GM19395 (cell line): ENCODE measurements around the gene CPZ.
"Not testable (repeated sequence)": the region's sequence is repeated elsewhere in the genome, so short reads cannot be mapped to it uniquely, and the experiment has no call there.

ENCODE experiments used
- ATAC-seq: cut with Tn5 transposase; IDR thresholded peaks from one replicate; pipeline ENCODE4 v1.9.1; 2021; ENCODE audit warnings: mild to moderate bottlenecking, moderate library complexity; ENCODE audit not compliant: unreplicated experiment

The CPZ gene

DNA sequence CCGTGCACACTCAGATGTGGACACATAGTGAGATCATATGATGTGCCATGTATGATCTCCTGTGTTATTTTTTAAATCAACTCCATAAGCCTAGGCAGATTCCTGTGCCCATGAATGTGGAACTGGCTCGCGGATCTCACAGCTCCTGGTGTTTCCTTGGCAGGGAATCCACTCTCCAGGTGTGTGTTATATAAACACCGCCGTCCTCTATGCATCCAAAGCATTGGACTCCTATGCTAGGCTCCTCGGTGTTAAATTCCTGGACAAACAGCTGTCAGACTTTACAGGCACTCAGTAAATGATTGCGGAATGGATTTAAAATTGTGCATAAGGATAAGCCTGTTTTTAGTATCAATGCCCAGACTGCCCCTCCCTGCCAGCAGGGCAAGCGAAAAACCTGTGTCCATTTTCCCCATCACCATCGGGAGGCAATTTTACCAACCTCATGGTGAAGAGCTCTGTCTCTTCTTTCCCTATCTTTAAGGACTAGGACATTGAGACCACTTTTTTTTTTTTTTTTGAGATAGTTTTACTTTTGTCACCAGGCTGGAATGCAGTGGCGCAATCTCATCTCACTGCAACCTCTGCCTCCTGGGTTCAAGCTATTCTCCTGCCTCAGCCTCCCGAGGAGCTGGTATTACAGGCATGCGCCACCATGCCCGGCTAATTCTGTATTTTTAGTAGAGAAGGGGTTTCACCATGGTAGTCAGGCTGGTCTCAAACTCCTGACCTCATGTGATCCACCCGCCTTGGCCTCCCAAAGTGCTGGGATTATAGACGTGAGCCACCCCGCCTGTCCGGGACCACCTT is 36.0 kb upstream of the CPZ start:
- ATAC-seq: no peak

DNA sequence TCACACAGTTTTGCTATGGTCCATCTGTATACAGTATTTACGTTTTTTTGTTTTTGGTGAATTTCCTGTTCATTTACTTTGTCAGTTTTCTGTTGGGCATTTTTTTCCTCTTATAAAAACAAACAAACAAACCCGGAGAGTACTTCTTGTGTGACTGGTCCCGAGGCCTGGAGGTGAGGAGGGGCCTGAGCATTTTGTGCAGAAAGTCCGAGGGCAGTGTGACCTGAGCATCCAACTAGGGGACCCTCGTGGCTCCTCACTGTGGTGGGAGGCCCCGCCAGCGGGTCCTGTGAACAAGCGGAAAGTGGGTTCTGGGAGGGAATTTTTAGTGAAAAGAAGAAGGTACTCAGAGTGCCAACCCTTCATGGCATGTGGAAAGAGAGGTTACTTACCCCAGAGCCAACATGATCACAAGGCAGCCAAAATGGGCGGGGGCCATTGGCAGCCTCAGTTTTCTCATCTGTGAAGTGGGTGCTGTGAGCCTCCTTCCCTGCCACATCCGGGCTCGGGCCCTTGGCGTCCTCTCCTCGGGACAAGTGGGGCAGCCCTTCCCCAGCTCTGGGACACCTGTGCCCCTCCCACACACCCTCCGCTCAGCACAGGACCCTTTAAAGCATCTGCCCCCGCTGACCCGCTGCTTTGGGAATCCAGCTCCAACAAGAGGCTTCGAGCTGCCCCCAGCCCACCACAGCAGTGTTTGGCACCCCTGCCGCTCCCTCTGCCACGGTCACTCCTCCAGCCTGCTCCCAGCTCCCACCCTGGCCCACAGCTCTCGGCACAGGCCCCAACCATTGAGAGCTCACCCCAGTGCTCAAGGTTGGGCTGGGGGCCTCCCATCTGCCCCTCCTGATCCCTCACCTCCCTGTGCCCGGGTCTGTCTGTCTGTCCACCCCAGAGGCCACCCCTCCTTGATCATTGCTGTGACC is 35.2 kb upstream of the CPZ start:
- ATAC-seq: no peak

DNA sequence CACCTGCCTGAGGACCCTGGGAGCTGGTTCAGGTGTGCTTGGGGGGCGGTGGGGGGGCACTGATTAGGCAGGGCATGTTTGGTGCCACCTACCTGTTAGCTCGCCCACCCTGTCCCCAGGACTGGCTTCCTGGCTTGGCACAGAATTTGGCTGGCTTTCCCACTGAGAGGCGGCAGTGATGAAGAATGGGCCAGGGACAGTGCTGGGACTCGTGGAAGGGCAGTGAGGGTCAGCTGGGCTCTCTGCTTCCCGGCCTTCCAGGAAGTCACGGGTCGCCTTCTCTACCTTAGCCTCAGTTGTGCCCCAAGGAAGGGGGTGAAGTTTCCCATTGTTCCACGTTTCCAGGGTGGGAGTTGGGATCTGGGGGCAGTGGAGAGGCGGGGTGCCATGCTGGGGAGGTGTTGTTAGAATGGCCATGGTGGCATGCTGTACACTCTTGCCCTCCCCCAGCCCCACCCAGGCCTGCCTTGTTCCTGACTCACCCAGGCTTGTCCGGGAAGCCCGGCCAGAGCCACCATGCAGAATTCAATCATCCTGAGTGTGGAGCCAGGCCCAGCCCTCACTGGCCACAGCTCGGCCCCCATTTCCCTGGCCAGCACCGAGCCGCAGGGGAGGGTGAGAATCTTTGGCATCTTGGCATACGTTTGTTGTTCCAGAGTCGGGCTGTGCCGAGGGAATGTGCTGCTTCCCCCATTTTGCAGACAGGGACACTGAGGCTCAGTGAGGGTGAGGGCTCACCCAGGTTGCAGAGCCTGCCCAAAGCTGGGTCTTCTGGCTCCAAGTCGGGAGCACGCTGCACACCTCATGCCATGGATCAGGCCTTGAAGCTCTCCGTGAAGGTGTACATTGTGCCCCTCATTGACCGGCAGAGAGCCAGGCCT is 34.2 kb upstream of the CPZ start:
- no peak for ATAC-seq

DNA sequence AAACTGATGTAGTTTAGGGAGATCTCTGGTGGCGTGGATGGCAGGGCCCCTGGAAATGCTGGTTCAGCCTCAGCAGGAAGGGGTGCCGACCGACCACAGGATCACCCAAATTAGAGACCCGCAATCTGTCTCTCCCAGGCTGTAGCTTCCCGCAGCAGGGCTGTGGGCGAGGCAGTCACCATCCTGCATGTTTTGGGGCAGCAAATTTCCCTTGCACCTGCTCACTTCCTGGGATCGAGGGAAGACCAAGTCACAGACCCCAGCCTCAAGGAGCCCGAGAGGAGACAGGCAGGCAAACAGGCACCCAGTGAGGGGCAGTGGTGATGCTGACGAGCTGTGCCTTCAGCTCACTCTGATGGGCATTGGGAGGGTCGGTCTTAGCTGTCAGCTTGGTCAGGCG is 33.6 kb upstream of the CPZ start:
- no peak for ATAC-seq

DNA sequence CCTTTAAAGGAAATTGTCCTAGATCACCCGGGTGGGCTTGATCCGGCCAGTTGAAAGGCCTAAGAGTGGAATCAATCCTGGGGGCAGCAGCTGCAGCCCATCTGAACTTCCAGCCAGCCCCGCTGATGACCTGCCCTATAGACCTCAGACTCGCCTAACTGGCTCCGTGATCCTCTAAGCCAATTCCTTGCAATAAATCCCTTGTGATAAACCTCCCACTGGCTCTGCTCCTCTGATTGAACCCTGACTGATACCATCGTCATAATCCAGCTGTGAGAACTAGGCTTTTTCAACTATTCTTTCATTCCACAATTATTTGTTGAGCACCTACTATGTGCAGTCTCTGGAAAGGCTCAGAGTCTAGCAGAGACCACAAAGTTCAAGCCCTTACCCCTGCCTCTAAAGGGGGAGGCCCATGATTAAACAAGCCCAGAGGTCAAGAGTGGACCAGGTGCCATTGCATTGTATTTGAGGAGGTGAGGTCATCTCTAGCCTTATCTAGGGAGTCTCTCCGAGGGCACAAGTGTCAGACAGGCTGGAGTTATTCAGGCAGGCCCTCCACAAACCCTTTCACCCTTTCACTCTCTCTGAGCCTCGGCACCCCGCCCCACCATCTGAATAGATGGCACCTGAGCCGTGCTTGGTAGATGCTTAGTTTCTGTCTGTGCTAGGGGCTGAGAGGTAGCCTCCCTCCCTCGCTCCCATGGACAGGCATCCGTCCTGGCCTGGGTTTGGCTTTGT is 32.9 kb upstream of the CPZ start:
- no peak for ATAC-seq

DNA sequence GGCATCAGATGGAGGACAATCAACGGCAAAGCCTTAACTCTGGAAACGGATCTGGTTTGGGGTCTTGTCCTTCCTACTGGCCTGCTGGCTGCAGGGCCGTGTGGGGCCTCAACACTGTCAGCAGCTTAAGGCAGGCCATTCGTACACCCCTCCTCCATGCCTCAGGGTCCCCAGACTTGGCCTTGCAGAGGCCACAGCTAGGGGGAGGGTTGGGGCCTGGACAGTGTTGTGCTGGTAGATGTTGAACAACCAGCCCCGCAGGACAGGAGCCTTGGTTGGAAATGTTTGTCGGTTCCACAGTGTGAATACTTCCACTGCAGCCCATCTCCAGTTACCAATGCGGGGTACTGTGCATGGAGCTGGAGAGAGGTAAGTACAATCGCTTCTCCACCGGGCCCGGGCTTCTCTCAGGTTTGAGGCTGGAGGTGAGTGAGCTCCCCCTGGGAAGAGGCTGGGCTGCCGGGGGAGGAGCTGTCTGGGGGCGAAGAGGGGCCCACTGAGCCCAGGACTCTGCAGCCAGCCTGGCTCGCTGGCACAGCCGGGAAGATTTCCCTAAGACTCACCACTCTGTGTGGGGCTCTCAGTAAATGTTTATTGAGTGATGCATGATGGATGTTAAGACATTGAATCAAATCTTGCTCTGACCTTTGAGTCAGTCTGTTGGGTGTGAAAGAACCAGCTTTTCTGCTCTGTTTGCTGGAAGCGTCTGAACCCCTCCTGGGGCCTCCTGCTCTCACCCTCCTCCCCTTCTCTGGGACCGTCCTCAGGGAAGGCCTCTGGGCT is 32.1 kb upstream of the CPZ start:
- ATAC-seq: no peak

DNA sequence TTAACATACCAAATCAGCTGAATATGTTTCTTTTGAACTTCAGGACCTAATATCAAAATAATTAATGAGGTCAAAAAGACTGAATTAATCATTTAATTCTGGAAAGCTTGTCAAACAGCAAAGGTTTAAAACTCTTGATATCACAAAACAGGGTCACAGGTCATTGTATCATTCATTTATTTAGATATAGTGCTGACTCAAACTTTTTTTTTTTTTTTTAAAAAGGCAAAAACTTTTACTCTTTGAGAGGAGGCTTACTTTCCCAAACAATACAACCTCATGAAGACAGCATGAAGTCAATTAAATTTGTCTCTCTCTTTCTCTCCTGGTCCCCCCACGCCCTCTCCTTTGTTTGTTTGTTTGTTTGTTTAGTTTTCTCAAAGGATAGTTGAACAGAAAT is 28.0 kb upstream of the CPZ start:
- ATAC-seq: no peak

DNA sequence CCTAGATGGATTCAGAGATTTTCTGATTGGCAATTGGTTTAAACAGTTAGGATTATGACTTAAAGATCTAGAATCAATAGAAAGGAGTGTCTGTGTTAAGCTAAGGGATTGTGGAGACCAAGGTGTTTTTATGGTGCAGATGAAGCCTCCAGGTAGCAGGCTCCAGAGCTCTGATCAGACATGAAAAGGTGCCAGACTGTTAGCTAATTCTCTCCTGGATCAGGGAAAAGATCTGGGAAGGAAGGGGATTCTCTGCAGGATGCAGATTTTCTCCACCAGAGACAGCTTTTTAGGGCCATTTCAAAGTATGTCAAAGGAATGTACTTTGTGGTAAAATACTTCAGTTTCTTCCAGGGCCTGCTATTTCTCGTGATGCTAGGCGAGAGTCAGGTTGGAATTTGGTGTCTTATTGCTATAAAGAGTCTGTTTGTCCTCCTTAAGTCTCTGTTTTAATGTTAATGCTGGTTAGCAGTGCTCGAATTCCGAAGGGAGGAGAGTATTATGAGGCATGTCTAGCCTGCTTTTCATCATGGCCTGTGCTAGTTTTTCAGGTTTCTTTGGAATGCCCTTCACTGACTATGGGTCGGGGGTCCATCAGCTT is 24.4 kb upstream of the CPZ start:
- ATAC-seq: no peak

DNA sequence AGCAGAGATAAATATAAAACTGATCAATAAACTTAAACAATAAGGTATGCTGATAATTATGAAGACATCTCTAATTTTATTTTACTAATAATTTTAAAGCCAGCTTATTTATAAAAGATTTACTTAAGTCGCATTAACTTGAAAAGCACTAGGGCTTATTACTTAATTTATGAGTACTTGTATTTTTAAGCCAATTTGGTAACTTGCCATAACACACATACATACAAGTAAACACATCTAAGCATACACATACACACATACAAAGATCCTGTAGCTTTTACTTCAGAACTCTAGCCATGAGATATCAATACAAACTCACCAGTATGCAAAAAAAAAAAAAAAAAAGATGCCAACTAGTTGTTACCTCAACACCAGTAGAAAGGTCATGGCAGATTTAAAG is 22.4 kb upstream of the CPZ start:
- ATAC-seq: no peak

DNA sequence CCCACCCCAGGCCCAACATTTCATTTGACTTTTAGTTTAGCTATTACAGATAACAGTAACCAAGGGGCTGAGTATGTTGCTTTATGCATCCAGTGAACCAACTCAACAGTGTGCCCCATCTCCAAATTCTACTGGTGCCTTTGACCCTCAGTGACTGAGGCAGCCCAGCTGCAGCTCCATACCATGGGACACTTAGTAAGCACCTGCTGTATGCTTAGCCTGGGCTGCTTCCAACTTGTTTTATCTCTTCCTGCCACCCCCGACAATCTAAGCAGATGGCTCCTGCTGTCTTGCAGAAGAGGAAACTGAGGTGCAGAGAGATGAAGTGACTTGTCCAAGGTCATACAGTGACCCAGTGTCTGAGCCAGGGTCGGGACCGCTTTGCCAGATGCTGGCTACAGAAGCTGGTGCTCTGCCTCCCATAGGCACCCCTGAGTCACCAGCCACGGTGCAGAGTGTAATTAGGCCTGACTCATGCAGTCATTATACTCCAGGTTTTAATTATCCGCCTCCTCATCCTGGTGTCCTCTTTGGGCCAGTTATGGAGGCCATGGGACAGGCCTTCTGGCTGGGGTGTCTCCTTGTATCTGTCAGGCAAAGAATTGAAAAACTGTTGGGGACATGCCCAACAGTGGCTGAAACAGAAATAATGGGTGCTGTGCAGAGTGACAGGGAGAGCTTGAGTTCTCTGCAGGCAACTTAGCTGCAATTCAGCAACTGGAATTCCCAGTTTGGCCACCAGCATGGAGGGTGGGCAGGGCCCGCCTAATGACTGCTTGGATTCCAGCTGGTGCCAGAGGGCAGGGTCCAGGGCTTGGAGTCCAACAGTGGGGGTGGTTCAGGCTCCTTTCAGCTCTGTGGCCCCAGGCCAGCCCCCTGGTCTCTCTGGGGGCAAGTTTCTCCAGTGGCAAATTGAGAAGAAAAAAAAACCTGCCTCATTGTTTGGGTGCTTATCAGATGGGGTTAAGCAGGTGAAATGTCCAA is 20.6 kb upstream of the CPZ start:
- ATAC-seq: no peak

DNA sequence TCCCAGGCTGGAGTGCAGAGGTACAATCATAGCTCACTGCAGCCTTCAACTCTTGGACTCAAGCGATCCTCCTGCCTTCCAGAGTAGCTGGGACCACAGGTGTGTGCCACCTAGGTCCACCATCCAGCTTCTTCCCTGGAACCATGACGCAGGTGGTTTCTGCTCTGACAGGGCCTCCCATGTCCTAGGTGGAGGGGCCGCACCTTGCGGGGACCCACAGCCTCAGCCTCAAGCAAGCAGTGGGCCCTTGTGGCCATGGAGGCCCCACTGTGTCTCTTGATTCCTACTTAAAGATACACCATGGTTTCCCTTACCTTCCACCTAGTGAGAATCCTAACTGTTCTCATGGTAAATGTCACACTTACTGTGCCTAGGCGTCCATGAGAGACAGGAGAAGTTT is 19.3 kb upstream of the CPZ start:
- no peak for ATAC-seq

DNA sequence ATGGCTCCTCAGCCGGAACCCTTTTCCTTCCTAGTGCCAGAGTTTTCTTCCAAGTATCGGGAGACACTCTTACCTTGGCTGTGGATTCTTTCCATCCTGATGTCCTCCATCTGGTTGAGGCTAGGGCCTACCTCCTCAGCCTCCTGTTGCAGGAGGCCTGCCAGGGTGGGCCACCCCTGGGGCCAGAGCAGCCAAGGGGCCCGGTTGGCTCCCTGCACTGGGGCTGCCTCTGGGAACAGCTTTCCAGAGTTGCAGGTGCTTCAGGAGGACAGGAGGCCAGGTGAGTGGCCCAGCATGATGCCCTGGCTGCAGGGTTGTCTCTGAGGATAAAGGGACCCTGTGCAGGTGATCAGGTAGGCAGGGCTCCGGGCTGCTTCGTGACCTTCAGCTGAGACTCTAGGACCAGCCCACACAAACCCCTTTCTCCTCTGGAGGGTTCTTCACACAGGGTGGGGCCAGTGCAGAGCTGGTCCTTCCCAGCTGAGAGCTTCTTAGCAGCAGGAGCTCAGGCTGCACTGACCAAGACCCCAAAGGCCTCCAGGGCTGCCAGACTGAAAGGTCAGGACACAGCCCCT is 17.7 kb upstream of the CPZ start:
- no peak for ATAC-seq

DNA sequence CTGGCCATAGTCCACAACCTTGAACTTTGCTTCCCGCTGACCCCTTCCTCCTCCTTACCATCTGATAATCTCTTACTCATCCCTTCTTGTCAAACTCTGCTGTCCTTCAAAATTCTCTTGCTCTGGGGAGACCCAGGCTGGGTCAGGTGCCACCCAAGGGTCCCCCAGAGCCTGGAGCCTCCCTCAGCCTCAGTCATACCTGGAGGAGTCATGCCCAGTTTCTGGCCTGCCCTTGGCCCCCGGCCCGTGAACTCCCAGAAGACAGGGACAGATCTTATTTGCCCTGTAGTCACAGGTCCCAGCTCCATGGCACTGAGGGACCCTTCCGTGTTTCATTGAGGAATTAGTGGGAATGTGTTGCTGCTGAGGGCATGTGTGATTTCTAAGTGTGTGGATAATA is 17.1 kb upstream of the CPZ start:
- no peak for ATAC-seq

DNA sequence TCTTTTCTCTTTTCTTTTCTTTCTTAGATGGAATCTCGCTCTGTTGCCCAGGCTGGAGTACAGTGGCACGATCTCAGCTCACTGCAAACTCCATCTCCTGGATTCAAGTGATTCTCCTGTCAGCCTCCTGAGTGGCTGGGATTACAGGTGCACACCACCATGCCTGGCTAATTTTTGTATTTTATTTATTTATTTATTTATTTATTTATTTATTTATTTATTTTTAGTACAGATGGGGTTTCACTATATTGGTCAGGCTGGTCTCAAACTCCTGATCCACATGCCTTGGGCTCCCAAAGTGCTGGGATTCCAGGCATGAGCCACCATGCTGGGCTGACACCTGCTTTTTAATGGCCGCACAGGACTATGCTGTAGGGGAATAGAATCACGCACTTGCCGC is 16.0 kb upstream of the CPZ start:
- not testable (repeated sequence) for ATAC-seq

DNA sequence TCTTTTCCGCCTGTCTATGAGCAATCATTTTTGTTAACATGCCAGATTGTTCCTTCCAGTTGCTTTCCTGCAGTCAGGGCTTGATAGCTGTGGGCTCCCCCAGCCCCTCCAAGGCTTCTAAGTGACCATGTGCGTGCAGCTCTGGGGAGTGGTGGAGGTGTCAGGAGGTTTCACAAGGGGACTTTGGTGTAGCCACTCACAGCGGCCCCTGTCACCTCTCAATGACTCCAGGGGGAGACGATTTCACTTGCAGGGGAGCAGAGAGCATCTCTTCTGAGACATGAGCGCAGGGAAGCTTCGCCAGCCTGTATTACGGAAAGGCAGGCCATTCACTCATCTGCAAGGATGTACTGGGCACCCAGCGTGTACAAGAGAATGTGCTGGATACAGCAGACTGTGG is 15.5 kb upstream of the CPZ start:
- ATAC-seq: no peak

DNA sequence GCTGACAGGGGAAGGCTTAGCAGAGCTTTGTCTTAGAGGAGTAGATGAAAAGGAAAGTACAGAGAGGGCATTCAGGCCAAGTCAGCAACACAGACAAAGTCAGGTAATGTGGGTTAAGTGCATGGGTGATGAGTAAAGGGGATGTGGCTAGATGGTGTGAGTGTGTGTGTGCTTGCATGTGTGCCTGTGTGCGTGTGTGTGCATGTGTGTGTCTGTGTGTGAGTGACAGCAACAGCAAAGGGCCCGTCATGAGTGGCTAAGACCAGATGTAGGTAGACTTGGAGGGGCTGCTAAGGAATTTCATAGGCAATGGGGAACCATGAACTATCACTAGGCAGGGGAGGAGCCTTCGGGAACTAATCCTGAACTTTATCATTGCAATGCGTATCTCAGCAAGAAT is 14.6 kb upstream of the CPZ start:
- ATAC-seq: no peak

DNA sequence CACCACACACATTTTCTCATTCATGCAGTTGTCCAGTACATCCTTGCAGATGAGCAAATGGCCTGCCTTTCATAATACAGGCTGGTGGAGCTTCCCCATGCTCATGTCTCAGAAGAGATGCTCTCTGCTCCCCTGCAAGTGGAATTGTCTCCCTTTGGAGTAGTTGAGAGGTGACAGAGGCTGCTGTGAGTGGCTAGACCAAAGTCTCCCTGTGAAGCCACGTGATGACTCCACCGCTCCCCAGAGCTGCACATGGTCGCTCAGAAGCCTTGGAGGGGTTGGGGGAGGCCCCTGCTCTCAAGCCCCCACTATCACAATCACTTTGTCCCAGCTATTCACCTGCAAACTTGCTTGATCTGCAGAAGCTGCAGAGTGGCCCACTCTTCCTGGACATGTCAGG is 13.8 kb upstream of the CPZ start:
- ATAC-seq: no peak
